ENCODE data around the gene NXF3.
"Not testable (repeated sequence)": the region's sequence is repeated elsewhere in the genome, so short reads cannot be mapped to it uniquely, and the experiment has no call there.

Gene NXF3, protein sequence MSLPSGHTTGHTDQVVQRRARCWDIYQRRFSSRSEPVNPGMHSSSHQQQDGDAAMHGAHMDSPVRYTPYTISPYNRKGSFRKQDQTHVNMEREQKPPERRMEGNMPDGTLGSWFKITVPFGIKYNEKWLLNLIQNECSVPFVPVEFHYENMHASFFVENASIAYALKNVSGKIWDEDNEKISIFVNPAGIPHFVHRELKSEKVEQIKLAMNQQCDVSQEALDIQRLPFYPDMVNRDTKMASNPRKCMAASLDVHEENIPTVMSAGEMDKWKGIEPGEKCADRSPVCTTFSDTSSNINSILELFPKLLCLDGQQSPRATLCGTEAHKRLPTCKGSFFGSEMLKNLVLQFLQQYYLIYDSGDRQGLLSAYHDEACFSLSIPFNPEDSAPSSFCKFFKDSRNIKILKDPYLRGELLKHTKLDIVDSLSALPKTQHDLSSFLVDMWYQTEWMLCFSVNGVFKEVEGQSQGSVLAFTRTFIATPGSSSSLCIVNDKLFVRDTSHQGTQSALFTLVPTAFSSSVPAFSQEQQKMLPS

DNA sequence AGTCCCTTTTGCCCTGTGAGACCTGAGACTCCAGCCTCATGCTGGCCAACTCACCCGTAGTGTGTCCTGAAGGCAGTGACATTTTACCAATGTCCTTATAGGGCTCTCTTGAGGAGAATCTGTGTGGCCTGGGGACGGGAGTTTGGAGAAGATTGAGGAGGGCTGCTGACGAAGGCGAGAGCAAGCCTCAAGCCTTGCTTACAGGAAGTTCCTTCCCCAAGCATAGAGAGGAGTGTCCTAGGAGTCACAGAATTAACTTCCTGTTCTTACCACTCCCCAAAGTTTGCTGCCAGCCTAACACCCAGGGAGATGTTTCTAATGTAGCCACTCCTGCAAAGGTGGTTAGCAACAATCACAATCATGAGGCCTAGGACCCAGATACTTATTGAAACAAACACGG, at the start of gene NXF3:
TSS of gene NXF3 (minus strand) at position 202 of the 400 bp plus-strand sequence. CDS start at position 82, 120 bp downstream.
- no peak for DNase-seq

DNA sequence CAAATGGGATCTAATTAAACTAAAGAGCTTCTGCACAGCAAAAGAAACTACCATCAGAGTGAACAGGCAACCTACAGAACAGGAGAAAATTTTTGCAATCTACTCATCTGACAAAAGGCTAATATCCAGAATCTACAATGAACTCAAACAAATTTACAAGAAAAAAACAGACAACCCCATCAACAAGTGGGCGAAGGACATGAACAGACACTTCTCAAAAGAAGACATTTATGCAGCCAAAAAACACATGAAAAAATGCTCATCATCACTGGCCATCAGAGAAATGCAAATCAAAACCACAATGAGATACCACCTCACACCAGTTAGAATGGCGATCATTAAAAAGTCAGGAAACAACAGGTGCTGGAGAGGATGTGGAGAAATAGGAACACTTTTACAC, 43.6 kb upstream of the NXF3 start:
- DNase-seq = not testable (repeated sequence)

DNA sequence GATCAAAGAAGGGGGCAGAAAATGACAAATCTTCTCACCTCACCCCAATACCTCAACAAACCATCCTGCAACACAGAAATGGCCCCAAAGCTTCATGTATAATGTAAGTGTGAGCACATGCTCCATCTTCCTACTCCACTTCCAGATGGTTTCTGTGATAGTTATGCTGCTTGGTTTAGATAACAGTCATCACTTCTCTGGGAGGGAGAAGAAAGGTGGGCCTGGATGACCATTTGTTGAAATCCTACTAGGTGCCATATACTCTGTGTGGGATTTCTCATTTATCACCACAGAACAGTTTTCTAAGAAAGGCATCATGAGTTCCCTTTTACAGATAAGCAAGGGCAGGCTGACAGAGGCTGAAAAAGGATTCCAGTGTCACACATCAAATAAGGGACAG, 31.3 kb upstream of the NXF3 start:
- no peak for DNase-seq

DNA sequence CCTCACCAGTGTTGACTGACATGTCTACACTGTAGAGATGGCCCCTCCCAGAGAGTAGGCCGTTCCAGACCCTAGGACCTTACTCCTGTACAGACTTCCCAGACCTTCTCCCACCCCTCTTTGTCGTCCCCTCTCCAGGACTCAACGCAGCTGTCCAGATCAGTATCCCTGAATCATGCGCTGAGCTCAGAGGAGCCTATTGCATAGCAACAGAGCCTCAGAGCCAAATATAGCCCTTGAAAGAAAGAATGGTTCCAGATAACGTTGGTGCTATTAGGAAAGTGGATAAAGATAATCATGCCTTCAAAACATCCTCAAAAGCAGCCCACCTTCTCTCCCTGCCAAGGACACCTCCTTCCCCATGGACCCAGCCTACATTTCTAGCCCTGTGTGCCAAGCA, 27.8 kb upstream of the NXF3 start:
- no peak for DNase-seq

DNA sequence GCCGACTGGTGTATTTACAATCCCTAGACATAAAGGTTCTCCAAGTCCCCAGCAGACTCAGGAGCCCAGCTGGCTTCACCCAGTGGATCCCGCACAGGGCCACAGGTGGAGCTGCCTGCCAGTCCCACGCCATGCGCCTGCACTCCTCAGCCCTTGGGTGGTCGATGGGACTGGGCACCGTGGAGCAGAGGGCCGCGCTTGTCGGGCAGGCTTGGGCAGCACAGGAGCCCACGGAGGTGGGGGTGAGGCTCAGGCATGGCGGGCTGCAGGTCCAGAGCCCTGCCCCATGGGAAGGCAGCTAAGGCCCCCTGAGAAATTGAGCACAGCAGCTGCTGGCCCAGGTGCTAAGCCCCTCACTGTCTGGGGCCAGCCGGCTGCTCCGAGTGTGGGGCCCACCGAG, 24.0 kb upstream of the NXF3 start:
- DNase-seq = not testable (repeated sequence)

DNA sequence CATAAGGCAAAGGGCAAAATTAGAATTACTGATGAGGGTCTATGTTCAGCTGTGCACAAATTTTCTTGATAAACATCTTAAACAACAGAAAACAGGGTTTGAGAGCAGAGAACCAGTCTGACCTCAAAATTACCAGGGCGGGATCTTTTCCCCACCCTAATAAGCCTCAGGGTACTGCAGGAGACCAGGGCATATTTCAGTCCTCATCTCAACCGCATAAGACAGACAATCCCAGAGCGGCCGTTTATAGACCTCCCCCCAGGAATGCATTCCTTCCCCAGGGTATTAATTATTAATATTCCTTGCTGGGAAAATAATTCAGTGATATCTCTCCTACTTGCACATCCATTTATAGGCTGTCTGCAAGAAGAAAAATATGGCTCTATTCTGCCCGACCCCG, 16.6 kb upstream of the NXF3 start:
- DNase-seq = not testable (repeated sequence)

DNA sequence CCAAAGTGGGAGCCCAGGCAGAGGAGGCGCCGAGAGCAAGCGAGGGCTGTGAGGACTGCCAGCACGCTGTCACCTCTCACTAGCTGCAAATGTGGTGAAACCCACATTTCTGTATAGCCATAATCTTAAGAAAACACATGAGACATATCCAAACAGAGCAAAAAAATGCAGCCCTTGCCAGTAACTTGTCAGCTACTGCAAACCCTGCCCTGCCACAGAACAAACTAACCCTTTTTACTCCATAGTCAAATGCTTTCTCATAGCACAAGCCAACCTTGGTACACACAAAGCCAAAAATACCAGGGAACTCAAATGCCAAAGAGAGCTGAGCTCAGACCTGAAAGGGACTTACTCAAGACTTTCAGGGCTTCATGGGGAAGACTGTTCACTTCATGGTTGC, 14.9 kb upstream of the NXF3 start:
- no peak for DNase-seq

DNA sequence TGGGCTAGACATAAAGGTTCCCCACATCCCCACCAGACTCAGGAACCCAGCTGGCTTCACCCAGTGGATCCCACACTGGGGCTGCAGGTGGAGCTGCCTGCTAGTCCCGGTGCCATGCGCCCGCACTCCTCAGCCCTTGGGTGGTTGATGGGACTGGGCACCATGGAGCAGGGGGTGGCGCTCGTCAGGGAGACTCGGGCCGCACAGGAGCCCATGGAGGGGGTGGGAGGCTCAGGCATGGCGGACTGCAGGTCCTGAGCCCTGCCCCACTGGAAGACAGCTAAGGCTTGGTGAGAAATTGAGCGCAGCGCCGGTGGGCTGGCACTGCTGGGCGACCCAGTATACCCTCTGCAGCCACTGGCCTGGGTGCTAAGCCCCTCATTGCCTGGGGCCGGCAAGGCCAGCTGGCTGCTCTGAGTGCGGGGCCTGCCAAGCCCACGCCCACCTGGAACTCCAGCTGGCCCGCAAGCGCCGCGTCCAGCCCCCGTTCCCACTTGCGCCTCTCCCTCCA, 14.3 kb upstream of the NXF3 start:
- not testable (repeated sequence) for DNase-seq

DNA sequence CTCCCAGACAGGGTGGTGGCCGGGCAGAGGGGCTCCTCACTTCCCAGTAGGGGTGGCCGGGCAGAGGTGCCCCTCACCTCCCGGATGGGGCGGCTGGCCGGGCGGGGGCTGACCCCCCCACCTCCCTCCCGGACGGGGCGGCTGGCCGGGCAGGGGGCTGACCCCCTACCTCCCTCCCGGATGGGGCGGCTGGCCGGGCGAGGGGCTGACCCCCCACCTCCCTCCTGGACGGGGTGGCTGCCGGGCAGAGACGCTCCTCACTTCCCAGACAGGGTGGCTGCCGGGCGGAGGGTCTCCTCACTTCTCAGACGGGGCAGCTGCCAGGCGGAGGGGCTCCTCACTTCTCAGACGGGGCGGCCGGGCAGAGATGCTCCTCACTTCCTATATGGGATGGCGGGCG, 11.4 kb upstream of the NXF3 start:
- DNase-seq = not testable (repeated sequence)

DNA sequence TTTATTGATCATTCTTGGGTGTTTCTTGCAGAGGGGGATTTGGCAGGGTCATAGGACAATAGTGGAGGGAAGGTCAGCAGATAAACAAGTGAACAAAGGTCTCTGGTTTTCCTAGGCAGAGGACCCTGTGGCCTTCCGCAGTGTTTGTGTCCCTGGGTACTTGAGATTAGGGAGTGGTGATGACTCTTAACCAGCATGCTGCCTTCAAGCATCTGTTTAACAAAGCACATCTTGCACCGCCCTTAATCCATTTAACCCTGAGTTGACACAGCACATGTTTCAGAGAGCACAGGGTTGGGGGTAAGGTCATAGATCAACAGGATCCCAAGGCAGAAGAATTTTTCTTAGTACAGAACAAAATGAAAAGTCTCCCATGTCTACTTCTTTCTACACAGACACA, 10.9 kb upstream of the NXF3 start:
- DNase-seq = not testable (repeated sequence)

DNA sequence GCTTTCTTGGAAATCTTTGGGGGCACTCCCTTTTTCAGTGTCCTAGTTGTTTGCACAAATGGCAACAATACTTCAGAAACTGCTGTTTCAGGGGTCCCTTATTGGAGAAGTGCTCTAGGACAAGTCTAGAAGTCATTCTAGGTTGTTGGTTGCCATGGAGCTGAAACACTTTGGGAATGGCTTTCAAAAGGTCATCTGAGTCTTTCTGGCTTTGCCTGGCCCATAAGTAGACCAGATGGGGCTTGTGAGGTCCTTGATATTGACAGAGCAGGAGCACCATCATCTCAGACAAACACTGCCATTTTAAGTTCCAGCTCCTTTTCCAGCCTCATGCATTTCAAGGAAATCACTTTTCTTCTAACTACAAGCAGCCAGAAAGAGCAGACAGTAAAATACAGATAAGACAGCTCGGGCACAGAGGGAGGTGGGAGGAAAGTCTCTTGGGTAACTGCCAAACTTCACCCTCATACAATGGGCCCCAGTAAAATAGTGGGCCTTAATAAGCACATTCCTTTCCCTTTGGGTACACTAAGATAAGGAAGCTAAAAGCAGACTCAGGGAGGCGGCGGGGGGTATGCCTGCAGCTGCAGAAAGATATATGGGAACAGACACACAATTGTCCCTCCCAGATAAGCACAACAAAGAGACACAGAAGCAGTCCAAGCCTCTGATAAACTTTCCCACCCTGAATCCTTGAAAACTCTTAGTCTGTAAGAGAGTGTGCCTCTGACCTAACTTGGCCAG, 8.5 kb upstream of the NXF3 start:
- no peak for DNase-seq

DNA sequence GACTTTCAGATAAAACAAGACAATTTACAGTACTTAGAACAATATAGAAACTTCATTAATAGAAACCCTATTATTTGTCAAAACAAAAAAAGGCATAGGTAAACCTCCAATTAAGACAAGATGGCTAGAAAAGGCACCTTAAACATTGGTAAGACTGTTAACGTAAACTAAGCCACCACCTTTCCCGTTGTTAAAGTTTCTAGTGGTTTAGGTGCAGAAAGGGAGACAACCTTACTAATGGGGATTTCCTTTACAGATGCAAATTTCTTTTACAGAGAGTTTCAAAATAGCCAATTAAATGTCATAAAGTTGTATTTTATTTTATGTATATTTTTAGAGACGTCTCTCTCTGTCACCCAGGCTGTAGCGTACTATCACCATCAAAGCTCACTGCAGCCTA, 7.5 kb upstream of the NXF3 start:
- no peak for DNase-seq

DNA sequence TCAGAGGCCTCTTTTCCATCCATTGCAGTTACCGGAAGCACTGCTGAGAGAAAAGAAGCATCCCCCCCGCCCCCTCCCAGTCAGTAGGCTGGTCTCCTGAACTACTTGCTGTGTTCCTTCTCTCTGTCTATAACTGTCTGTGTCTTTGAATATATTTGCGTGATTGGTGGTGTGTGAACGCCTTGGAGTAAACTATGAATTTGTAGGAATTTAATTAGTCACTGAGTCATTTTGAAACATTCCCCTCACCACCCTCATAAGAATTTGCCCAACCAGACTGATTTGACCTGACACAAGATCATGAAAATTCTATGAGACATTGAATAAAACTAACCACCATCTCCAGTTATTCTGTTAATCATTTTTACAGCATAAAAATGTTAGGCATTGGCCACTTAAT, 6.7 kb upstream of the NXF3 start:
- DNase-seq = no peak

DNA sequence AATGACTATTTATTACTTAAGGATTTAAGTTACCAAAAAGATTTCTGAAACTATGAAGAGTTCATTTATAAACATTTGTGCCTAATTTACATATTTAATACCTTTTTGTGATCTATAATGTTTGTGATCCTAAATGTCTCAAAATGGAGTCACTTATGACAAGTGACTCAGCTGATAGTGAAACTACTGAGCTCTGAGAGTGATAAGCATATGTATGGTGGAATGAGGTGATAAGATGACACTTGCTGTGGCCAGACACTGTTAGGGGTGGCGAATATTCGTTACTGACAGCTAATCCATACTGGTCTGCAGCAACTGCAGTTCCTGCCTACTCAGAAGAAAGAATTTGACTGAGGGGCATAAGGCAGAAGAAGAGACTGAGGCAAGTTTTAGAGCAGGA, 5.5 kb upstream of the NXF3 start:
- no peak for DNase-seq

DNA sequence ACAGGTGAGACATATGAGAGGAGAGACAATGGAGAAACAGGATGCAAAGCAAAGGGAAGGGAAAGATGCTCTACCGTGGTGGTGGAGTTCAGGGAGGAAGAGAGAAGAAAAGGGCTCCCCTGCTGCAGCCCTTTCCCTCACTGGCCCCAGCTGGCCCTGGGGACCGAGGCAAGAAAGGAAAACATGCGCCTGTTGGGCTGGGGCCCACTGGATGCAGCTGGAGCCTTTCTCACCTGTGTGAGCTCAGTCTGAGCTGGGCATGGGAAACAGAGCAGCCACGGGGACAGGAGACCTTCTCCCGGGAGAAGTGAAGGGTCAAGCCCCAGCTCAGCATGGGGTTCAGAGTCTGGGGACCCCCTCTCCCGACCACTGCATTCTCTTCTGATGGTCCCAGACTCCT, 11.9 kb downstream of the NXF3 start:
- DNase-seq = no peak

DNA sequence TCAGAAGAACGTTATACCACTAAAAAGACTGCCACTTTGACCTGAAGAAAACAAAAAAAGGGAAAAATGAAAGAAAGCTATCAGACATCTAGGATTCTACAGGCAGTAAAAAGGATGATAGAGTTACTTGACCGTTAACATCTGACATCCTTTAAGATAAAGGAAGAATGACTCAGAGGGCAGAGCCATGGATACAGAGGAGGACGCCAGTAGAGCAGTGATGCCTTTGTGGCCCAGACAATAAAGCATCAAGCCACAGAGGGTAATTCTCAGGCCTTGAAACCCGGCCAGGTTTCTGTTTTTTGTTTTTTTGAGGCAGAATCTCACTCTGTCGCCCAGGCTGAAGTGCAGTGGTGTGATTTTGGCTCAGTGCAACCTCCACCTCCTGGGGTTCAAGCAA, 19.5 kb downstream of the NXF3 start:
- no peak for DNase-seq

DNA sequence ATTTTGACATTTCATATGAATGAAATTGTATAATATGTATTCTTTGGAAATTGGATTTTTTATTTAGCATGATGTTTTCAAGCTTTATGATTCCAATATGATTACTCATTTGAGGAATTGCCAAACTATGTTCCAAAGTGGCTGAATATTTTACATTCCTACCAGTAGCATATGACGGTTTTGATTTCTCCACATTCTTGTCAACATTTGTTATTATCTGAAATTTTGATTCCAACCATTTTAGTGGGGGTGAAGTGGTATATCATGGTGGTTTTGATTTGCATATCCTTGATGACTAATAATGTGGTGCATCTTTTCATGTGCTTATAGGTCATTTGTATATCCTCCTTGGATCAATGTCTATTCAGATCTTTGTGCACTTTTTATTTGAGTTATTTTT, 26.3 kb downstream of the NXF3 start:
- no peak for DNase-seq

DNA sequence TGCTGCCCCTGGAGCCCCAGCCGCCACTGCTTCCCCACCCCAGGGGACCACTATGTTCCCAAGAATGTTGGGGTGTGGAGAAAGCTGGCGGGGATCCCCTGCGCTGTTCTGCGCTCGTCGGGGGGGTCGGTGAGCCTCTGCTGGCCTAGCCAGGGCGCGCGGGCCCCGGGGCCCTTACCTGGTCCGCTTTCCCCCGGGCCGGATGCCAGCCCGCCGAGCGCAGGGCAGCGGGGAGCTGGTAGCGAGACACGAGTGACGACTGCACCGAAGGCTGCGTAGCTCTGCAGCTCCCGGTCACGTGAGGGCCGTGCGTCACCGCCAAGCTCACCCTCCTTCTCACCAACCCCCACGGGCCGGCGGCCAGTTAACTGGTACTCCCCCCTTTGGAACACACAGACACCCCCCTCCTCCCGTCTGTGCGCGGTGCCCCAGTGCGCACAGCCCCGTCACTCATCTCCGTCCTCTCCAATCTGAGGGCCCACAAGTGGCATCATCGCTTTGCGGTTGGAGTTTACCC, 29.0 kb downstream of the NXF3 start, which contains the start of gene BEX1:
TSS of gene BEX1 (minus strand) at position 254 of the 517 bp plus-strand sequence. CDS start 897 bp downstream, outside the sequence.
- peak; percentile 0 to 91 (median 74) for DNase-seq

DNA sequence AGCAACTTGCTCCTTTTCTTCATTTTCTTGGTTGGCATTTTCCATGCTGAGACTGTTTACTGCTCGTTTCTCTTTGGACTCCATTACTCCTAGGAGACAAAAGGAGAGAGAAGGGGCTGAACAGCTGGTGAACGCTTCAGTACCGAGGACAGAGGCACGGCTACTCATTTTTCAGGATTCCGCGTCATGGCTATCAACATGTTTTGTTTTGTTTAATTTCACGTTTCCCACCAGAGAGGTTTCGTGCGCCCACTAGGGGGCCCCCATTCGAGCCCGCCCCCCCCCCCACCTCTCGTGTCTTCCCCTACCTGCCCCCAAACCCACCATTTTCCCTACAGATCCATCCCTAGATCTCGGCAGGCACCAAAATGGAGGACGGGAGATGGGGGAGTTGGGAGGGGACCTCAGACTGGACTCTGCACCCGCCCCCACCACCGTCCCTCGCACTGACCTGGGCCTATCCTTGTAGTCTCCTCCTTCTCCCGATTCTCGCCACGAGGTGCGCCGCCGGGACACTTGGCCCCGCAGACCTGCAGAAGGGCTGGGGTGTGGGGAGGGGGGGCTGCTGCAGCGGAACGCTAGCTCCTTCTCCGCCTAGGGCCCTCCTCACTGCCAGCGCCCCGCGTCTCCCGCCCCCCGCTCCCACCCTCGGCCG, 29.6 kb downstream of the NXF3 start:
- DNase-seq = peak in 44 of 56 donors; percentile 1 to 49 (median 18)

DNA sequence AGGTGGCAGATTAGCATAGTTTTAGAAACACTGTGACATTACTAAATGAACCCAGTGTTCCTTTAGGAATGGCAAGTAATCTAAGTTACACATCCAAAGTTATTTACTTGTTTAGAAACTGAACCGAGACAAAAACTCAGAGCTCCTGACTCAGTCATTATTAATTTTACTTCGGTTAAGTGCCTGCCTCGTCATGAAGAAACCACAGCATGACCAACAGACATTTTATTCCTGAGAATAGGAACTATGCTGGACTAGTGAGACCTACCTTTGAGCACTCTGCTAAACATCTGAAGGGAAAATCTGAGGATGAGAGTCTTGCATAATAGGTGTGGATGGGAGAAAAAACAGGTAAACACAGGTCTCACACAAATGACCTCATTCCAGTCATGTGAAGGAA, 31.5 kb downstream of the NXF3 start:
- DNase-seq = no peak

DNA sequence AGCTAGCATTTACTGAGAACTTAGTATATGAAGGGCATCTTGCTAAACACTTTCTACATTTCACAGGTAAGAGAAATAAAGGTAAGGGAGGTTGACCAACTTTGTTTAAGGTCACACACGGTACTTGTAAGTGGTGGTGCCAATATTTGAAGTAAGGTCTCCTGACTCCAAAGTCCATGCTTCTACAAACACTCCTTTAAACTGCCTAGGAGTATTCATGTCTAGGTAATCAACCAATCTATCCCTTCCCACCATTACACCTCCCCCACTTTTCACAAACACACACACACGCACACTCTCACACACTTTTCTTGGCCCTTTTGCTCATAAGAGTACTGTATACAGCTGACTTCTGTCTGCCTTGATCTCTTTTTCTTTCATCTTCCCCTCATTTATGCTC, 36.0 kb downstream of the NXF3 start:
- no peak for DNase-seq
